Trophoblast cell (in vitro differentiated cells and primary cell): ENCODE results near the gene ACBD6.

Source experiments
- DNase-seq, 2 donors: peaks; one replicate each; pipeline ENCODE4 v3.0.0-alpha.2; 2016
- H2AFZ ChIP-seq: 2 replicates; pipeline ENCODE4 v1.6.1; 2013; ENCODE audit warnings: low read length, moderate library complexity, mild to moderate bottlenecking; ENCODE audit not compliant: insufficient read depth, poor library complexity
- H2AK5ac ChIP-seq: 2 replicates; pipeline ENCODE4 v1.6.1; 2013; ENCODE audit warnings: mild to moderate bottlenecking, low read length
- H2BK120ac ChIP-seq: 2 replicates; pipeline ENCODE4 v1.6.1; 2013; ENCODE audit warnings: low read length, mild to moderate bottlenecking, moderate library complexity; ENCODE audit not compliant: insufficient read depth, poor library complexity
- H2BK12ac ChIP-seq: 2 replicates; pipeline ENCODE4 v1.6.1; 2013; ENCODE audit warnings: mild to moderate bottlenecking, low read length, moderate library complexity
- H2BK5ac ChIP-seq: 2 replicates; pipeline ENCODE4 v1.6.1; 2013; ENCODE audit warnings: low read length, low read depth, moderate library complexity, mild to moderate bottlenecking; ENCODE audit not compliant: poor library complexity
- H3K14ac ChIP-seq: 2 replicates; pipeline ENCODE4 v1.6.1; 2013; ENCODE audit warnings: mild to moderate bottlenecking, low read length
- H3K18ac ChIP-seq: 2 replicates; pipeline ENCODE4 v1.6.1; 2013; ENCODE audit warnings: mild to moderate bottlenecking, low read length
- H3K23ac ChIP-seq: 2 replicates; pipeline ENCODE4 v1.6.1; 2013; ENCODE audit warnings: low read length
- H3K27ac ChIP-seq: 2 replicates; pipeline ENCODE4 v1.5.1; 2013; ENCODE audit warnings: low read depth, mild to moderate bottlenecking, inconsistent platforms, low read length, moderate library complexity
- H3K27me3 ChIP-seq: 2 replicates; pipeline ENCODE4 v1.6.1; 2013; ENCODE audit warnings: inconsistent platforms, mild to moderate bottlenecking, low read length, moderate library complexity; ENCODE audit not compliant: insufficient read depth
- H3K36me3 ChIP-seq, 2 experiments: 1 replicate in 1 of 2; 2 replicates in 1 of 2; pipeline ENCODE4 v1.6.1; 2013; ENCODE audit warnings: low read length in 2 of 2, mild to moderate bottlenecking in 2 of 2, moderate library complexity in 1 of 2; ENCODE audit not compliant: insufficient read depth in 2 of 2, control insufficient read depth in 1 of 2
- H3K4ac ChIP-seq: 2 replicates; pipeline ENCODE4 v1.6.1; 2013; ENCODE audit warnings: low read depth, mild to moderate bottlenecking, low read length, moderate library complexity
- H3K4me1 ChIP-seq, 2 experiments: 1 replicate in 1 of 2; 2 replicates in 1 of 2; pipeline ENCODE4 v1.6.1; 2013; ENCODE audit warnings: low read length in 2 of 2, mild to moderate bottlenecking in 2 of 2, moderate library complexity in 1 of 2; ENCODE audit not compliant: insufficient read depth in 2 of 2, control insufficient read depth in 1 of 2
- H3K4me2 ChIP-seq: 2 replicates; pipeline ENCODE4 v1.6.1; 2013; ENCODE audit warnings: inconsistent platforms, mild to moderate bottlenecking, low read length, moderate library complexity
- H3K4me3 ChIP-seq: 2 replicates; pipeline ENCODE4 v1.5.1; 2013; ENCODE audit warnings: mild to moderate bottlenecking, low read depth, low read length, inconsistent platforms
- H3K79me1 ChIP-seq: one replicate; pipeline ENCODE4 v1.6.1; 2013; ENCODE audit warnings: low read length
- H3K79me2 ChIP-seq: 2 replicates; pipeline ENCODE4 v1.6.1; 2013; ENCODE audit warnings: low read length, mild to moderate bottlenecking; ENCODE audit not compliant: control insufficient read depth, insufficient read depth, poor library complexity
- H3K9ac ChIP-seq: 2 replicates; pipeline ENCODE4 v1.6.1; 2013; ENCODE audit warnings: mild to moderate bottlenecking, low read length
- H3K9me3 ChIP-seq: 2 replicates; pipeline ENCODE4 v1.6.1; 2013; ENCODE audit warnings: low read depth, mild to moderate bottlenecking, control low read depth, inconsistent platforms, low read length; ENCODE audit not compliant: insufficient read depth
- H4K12ac ChIP-seq: 2 replicates; pipeline ENCODE4 v1.6.1; 2013; ENCODE audit warnings: low read depth, mild to moderate bottlenecking, low read length, moderate library complexity
- H4K8ac ChIP-seq: 2 replicates; pipeline ENCODE4 v1.6.1; 2013; ENCODE audit warnings: low read depth, mild to moderate bottlenecking, low read length, moderate library complexity
- H4K91ac ChIP-seq: one replicate; pipeline ENCODE4 v1.6.1; 2013; ENCODE audit warnings: low read depth, mild to moderate bottlenecking, low read length, moderate library complexity
- WGBS: extraction: QIAGEN DNeasy Blood & Tissue Kit; methylation state at CpG from one replicate; pipeline ENCODE4 v1.1.7; 2013; ENCODE audit warnings: missing lambda C conversion rate; ENCODE audit not compliant: insufficient read length, insufficient coverage; ENCODE audit errors: extremely low coverage; 5-methylcytosine and 5-hydroxymethylcytosine counted together

ACBD6 gene

GRCh38 chr1:180250499-180250770 lies 251.9 kb downstream of the ACBD6 start:
- H3K9me3 ChIP-seq: peaks cover 5% of the 10 kb centered on the region
- no peak overlapping the region for H3K4me2 ChIP-seq
- H3K4me1 ChIP-seq: no peaks in the 10 kb centered on the region
- H3K79me1 ChIP-seq: no peaks in the 10 kb centered on the region
- no peak overlapping the region for H4K12ac ChIP-seq
- H2AFZ ChIP-seq: no peak overlapping the region
- H3K23ac ChIP-seq: no peak overlapping the region
- H3K14ac ChIP-seq: no peak overlapping the region
- H2BK120ac ChIP-seq: no peak overlapping the region
- H3K27me3 ChIP-seq: no peaks in the 10 kb centered on the region
- H3K79me2 ChIP-seq: no peaks in the 10 kb centered on the region
- no peak overlapping the region for H3K9ac ChIP-seq
- no peak overlapping the region for H3K4me3 ChIP-seq
- no peaks in the 10 kb centered on the region for H3K36me3 ChIP-seq
- no peak overlapping the region for H2BK12ac ChIP-seq
- no peak overlapping the region for H3K27ac ChIP-seq
- H2AK5ac ChIP-seq: no peak overlapping the region
- H2BK5ac ChIP-seq: no peak overlapping the region
- no CpG with 5 or more reads among the region's 7 CpGs for WGBS
- no peak overlapping the region for H4K8ac ChIP-seq
- no peak overlapping the region for H3K4ac ChIP-seq
- no peak overlapping the region for H3K18ac ChIP-seq
- no peak for DNase-seq
- no peak overlapping the region for H4K91ac ChIP-seq

DNA sequence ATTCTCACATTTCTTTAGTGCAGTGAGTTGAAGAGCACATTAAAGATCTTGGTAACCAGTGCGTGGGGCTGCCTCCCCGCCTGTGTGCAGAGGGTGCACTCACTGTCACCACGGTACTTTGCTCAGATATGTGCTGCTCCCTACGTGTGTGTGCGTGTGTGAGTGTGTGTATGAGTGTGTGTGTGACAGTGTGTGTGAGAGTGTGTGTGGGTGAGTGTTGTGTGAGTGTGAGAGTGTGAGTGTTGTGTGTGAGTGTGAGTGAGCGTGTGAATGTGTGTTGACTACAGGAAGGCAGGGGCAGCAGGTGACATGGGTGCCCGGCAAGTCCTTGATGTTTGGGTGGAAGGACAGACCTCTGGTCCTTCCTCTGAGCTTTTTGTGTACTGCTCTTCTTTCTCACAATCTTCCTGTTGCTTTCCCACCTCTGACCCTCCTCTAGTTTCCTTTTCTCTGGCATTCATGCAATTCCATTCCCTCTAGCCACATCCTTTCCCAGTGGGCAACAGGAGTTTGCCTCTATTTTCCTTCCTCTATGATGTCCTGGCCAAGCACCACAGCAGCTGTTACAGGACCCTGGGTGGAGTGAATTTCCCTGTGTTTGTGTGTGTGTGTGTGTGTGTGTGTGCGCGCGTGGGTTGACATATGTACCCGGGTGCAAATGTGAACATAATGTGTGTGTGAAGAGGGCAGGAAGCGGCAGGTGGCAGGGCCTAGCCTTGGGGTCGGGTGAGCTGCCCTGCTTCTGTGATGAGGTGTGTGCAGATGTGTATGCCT lies 252.5 kb downstream of the ACBD6 start:
- no peaks in the 10 kb centered on the region for H3K4me1 ChIP-seq
- no peak overlapping the region for H4K12ac ChIP-seq
- H3K4ac ChIP-seq: no peak overlapping the region
- H4K8ac ChIP-seq: no peak overlapping the region
- no peak overlapping the region for H2AK5ac ChIP-seq
- H3K14ac ChIP-seq: no peak overlapping the region
- no peaks in the 10 kb centered on the region for H3K79me1 ChIP-seq
- H3K9me3 ChIP-seq: peaks cover 4% of the 10 kb centered on the region
- H3K4me2 ChIP-seq: no peak overlapping the region
- no peak overlapping the region for H4K91ac ChIP-seq
- H3K23ac ChIP-seq: no peak overlapping the region
- H3K18ac ChIP-seq: no peak overlapping the region
- no peak overlapping the region for H3K27ac ChIP-seq
- H3K4me3 ChIP-seq: no peak overlapping the region
- H2BK12ac ChIP-seq: no peak overlapping the region
- no peak overlapping the region for H3K9ac ChIP-seq
- H3K36me3 ChIP-seq: no peaks in the 10 kb centered on the region
- H3K27me3 ChIP-seq: no peaks in the 10 kb centered on the region
- H2BK120ac ChIP-seq: no peak overlapping the region
- H2BK5ac ChIP-seq: no peak overlapping the region
- H2AFZ ChIP-seq: no peak overlapping the region
- no CpG with 5 or more reads among the region's 13 CpGs for WGBS
- DNase-seq: no peak
- H3K79me2 ChIP-seq: no peaks in the 10 kb centered on the region

GRCh38 chr1:180248731-180249681 lies 253.4 kb downstream of the ACBD6 start:
- no peaks in the 10 kb centered on the region for H3K79me1 ChIP-seq
- no peak overlapping the region for H4K8ac ChIP-seq
- H2BK5ac ChIP-seq: no peak overlapping the region
- no peak overlapping the region for H3K9ac ChIP-seq
- no peak overlapping the region for H2BK120ac ChIP-seq
- no peak overlapping the region for H3K23ac ChIP-seq
- no peak overlapping the region for H2AK5ac ChIP-seq
- no peak overlapping the region for H4K12ac ChIP-seq
- no peak overlapping the region for H3K14ac ChIP-seq
- no peaks in the 10 kb centered on the region for H3K4me1 ChIP-seq
- no peak overlapping the region for H4K91ac ChIP-seq
- no peak overlapping the region for H2BK12ac ChIP-seq
- H3K27me3 ChIP-seq: no peaks in the 10 kb centered on the region
- DNase-seq: no peak
- H2AFZ ChIP-seq: no peak overlapping the region
- no peak overlapping the region for H3K4ac ChIP-seq
- H3K4me2 ChIP-seq: no peak overlapping the region
- H3K36me3 ChIP-seq: no peaks in the 10 kb centered on the region
- H3K27ac ChIP-seq: no peak overlapping the region
- peaks cover 4% of the 10 kb centered on the region for H3K9me3 ChIP-seq
- no CpG with 5 or more reads among the region's 11 CpGs for whole genome bisulfite sequencing
- no peaks in the 10 kb centered on the region for H3K79me2 ChIP-seq
- no peak overlapping the region for H3K18ac ChIP-seq
- no peak overlapping the region for H3K4me3 ChIP-seq

DNA sequence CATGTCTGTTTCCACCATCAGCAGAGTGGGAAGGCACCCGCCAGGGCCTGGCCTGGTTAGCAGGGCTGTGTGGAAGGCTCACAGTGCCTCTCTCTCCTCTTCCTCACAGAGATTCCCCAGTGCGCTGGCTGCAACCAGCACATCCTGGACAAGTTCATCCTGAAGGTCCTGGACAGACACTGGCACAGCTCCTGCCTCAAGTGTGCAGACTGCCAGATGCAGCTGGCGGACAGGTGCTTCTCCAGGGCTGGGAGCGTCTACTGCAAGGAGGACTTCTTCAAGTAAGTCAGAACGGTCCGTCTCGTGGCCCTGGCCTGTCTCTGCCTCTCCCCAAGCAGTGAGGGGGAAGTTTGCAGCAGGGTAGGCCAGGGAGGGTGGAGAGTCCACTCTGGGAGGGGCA lies 254.2 kb downstream of the ACBD6 start:
- H3K23ac ChIP-seq: no peak overlapping the region
- H4K91ac ChIP-seq: no peak overlapping the region
- no peak overlapping the region for H2AK5ac ChIP-seq
- DNase-seq: no peak
- no peak overlapping the region for H3K4me3 ChIP-seq
- no peaks in the 10 kb centered on the region for H3K27me3 ChIP-seq
- H3K27ac ChIP-seq: no peak overlapping the region
- H4K8ac ChIP-seq: no peak overlapping the region
- H3K9ac ChIP-seq: no peak overlapping the region
- H2AFZ ChIP-seq: no peak overlapping the region
- no peak overlapping the region for H3K14ac ChIP-seq
- H3K79me1 ChIP-seq: no peaks in the 10 kb centered on the region
- H3K4ac ChIP-seq: no peak overlapping the region
- no peaks in the 10 kb centered on the region for H3K4me1 ChIP-seq
- no CpG with 5 or more reads among the region's 7 CpGs for WGBS
- no peak overlapping the region for H3K18ac ChIP-seq
- H3K4me2 ChIP-seq: no peak overlapping the region
- H3K9me3 ChIP-seq: peaks cover 4% of the 10 kb centered on the region
- no peaks in the 10 kb centered on the region for H3K79me2 ChIP-seq
- H2BK120ac ChIP-seq: no peak overlapping the region
- H2BK5ac ChIP-seq: no peak overlapping the region
- H4K12ac ChIP-seq: no peak overlapping the region
- no peak overlapping the region for H2BK12ac ChIP-seq
- H3K36me3 ChIP-seq: no peaks in the 10 kb centered on the region
